SU-DHL-6 (cell line): ENCODE data around the gene DCTN1.

Source experiments
- H2AFZ ChIP-seq: fragments of 200-600 bp; sonication (generic); 2 replicates; pipeline ENCODE4 v1.6.1; 2014; ENCODE audit warnings: low read depth, mild to moderate bottlenecking, moderate library complexity, mixed read lengths, antibody characterized with exemption, low read length; ENCODE audit not compliant: severe bottlenecking
- H3F3A ChIP-seq: fragments of 200-600 bp; shearing (Covaris generic); 2 replicates; pipeline ENCODE4 v1.6.0; 2016; ENCODE audit warnings: antibody characterized with exemption, mild to moderate bottlenecking; ENCODE audit not compliant: insufficient read depth
- H3K27ac ChIP-seq: fragments of 200-600 bp; sonication (generic); 2 replicates; pipeline ENCODE4 v1.5.1; 2016; ENCODE audit warnings: low read depth, mild to moderate bottlenecking, low read length, moderate library complexity, mixed read lengths
- H3K27me3 ChIP-seq: fragments of 200-600 bp; sonication (generic), shearing (Covaris generic); 2 replicates; pipeline ENCODE4 v1.6.0; 2014; ENCODE audit warnings: mild to moderate bottlenecking, low read length
- H3K36me3 ChIP-seq: fragments of 200-600 bp; sonication (generic); 2 replicates; pipeline ENCODE4 v1.6.1; 2014; ENCODE audit warnings: mild to moderate bottlenecking, low read length, mixed read lengths
- H3K4me2 ChIP-seq: fragments of 300-600, 200-600 bp; shearing (Covaris generic), sonication (generic); 2 replicates; pipeline ENCODE4 v1.6.0; 2014; ENCODE audit warnings: low read length, low read depth, mild to moderate bottlenecking; ENCODE audit not compliant: poor library complexity, severe bottlenecking
- H3K4me3 ChIP-seq: fragments of 200-600 bp; sonication (generic); 2 replicates; pipeline ENCODE4 v1.5.1; 2014; ENCODE audit warnings: antibody characterized with exemption, low read length, mild to moderate bottlenecking, mixed read lengths; ENCODE audit not compliant: insufficient read depth, poor library complexity, severe bottlenecking
- H3K79me2 ChIP-seq: fragments of 200-600 bp; sonication (generic); 2 replicates; pipeline ENCODE4 v1.6.1; 2014; ENCODE audit warnings: mild to moderate bottlenecking, low read length, moderate library complexity; ENCODE audit not compliant: insufficient read depth
- H3K9ac ChIP-seq: fragments of 200-600 bp; sonication (generic); 2 replicates; pipeline ENCODE4 v1.7.0; 2014; ENCODE audit warnings: mild to moderate bottlenecking, low read length
- H3K9me2 ChIP-seq: fragments of 200-600 bp; sonication (generic); replicated peaks from 2 replicates; pipeline ENCODE4 v1.6.1; 2014; ENCODE audit warnings: low read length; ENCODE audit not compliant: insufficient read depth
- H3K9me3 ChIP-seq: fragments of 200-600 bp; sonication (generic); 2 replicates; pipeline ENCODE4 v1.6.1; 2014; ENCODE audit warnings: low read length, mixed read lengths; ENCODE audit not compliant: insufficient read depth
- H4K20me1 ChIP-seq: fragments of 200-600 bp; sonication (generic); 2 replicates; pipeline ENCODE4 v1.6.1; 2014; ENCODE audit warnings: low read depth, mild to moderate bottlenecking, antibody characterized with exemption, low read length, moderate library complexity, mixed read lengths
- EZH2phosphoT487 ChIP-seq: fragments of 200-600 bp; sonication (generic), shearing (Covaris generic); conservative IDR thresholded peaks from 2 replicates; pipeline ENCODE4 v1.6.1; 2018; ENCODE audit warnings: mild to moderate bottlenecking, antibody characterized with exemption, low read length, moderate library complexity, mixed read lengths
- TF ChIP-seq, protein P1 (sequence below): fragments of 200-600 bp; sonication (generic); IDR thresholded peaks from one replicate; pipeline ENCODE4 v1.5.1; 2017; ENCODE audit warnings: antibody characterized with exemption, mild to moderate bottlenecking, low read length, moderate library complexity; ENCODE audit not compliant: insufficient read depth, poor library complexity, severe bottlenecking

Gene DCTN1

DNA sequence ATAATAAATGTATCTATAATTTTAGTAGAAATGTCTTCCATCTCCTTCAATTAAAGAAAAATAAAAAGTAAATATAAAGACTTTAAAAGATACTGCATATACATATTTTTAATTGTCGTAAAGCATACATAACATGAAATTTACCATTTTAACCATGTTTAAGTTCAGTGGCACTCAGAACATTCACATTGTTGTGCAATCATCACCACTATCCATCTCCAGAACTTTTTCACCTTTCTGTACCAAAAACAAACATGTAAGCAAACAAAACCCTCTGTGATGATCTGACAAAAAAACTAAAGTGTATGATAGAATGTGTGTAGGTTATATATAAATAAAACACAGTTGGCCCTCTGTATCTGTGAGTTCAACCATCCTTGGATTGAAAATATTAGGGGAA, 13.4 kb upstream of the DCTN1 start:
- peaks cover 30% of the 10 kb centered on the region for H3K79me2 ChIP-seq
- no peak for TF ChIP-seq EZH2phosphoT487
- TF ChIP-seq, protein P1, sequence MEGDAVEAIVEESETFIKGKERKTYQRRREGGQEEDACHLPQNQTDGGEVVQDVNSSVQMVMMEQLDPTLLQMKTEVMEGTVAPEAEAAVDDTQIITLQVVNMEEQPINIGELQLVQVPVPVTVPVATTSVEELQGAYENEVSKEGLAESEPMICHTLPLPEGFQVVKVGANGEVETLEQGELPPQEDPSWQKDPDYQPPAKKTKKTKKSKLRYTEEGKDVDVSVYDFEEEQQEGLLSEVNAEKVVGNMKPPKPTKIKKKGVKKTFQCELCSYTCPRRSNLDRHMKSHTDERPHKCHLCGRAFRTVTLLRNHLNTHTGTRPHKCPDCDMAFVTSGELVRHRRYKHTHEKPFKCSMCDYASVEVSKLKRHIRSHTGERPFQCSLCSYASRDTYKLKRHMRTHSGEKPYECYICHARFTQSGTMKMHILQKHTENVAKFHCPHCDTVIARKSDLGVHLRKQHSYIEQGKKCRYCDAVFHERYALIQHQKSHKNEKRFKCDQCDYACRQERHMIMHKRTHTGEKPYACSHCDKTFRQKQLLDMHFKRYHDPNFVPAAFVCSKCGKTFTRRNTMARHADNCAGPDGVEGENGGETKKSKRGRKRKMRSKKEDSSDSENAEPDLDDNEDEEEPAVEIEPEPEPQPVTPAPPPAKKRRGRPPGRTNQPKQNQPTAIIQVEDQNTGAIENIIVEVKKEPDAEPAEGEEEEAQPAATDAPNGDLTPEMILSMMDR, result no peak
- no peaks in the 10 kb centered on the region for H3K9me3 ChIP-seq

DNA sequence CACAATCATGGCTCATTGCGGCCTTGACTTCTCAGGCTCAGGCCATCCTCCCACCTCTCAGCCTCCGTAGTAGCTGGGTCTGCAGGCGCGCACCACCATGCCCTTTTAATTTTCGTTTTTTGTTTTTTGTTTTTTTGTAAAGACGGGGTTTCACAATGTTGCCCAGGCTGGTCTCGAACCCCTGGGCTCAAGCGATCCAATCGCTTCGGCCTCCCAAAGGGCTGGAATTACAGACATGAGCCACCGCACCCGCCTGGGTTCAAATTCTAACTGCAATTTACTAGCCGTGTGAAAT, 12.3 kb upstream of the DCTN1 start:
- Histone ChIP-seq H3K36me3 (no peaks in the 10 kb centered on the region), H3K4me3 (no peak overlapping the region), H3K4me2 (peak overlapping the region; percentile 93), H3K27ac (no peak overlapping the region), H3K9me2 (no peaks in the 10 kb centered on the region), H4K20me1 (no peaks in the 10 kb centered on the region), H3K27me3 (no peaks in the 10 kb centered on the region), H3F3A (no peaks in the 10 kb centered on the region), H2AFZ (peak overlapping the region; percentile 75), H3K79me2 (peaks cover 34% of the 10 kb centered on the region), H3K9ac (peak overlapping the region; percentile 75; the same call in 1 of the 2 replicates), H3K9me3 (no peaks in the 10 kb centered on the region)
- TF ChIP-seq, protein P1, result no peak
- no peak for TF ChIP-seq EZH2phosphoT487

More for the DNA sequence above, 13.4 kb upstream of the DCTN1 start:
- Histone ChIP-seq H3K4me3 (no peak overlapping the region), H2AFZ (peak overlapping the region; percentile 36), H3K4me2 (no peak overlapping the region), H3K27ac (no peak overlapping the region), H3F3A (no peaks in the 10 kb centered on the region), H4K20me1 (no peaks in the 10 kb centered on the region), H3K27me3 (no peaks in the 10 kb centered on the region), H3K9ac (no peak overlapping the region), H3K9me2 (no peaks in the 10 kb centered on the region), H3K36me3 (no peaks in the 10 kb centered on the region)

DNA sequence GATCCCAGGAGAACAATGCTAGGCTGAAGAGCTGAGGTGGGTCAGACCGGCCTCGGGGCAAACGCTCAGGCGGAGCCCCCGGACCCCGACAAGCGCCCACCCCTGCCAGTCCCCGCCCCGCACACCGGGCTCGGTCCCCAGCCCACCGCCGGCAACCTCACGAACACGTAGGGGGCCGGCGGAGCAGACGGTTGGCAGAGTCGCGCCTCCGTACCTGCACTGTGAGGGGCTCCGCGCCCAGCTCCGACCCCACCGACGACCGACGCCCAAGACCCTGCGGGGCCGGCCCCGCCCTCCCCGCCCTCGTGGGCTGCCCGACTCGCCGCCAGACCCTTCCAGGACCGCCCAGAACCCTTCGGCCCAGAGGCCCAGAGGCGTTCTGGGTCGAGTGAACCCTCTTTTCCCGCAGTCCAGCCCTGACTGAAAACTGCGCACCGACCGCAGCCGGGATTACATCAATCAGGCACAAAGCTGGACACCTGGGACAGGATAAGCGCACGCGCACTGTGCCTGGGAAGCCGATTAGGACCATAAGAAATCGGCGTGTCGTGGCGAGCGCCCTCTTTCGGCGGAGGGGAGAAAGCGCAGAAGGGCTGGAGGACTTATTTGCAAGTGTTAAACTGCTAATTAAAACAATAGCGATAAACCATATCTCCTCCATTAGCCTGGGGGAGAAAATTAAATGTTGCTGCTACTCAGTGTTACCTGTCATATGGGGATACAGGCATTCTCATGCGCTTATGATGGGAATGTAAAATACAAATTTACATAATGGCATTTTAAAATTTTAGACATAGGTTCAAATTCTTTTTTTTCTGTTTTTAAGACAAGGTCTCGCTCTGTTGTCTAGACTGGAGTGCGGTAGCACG, 11.7 kb upstream of the DCTN1 start:
- peaks cover 39% of the 10 kb centered on the region for H3K79me2 ChIP-seq
- H3K9ac ChIP-seq, result peak overlapping the region; percentile 75
- no peaks in the 10 kb centered on the region for H3F3A ChIP-seq
- no peaks in the 10 kb centered on the region for H3K36me3 ChIP-seq
- H3K27ac ChIP-seq, result peak overlapping the region; percentile 66
- H2AFZ ChIP-seq, result peak overlapping the region; percentile 75
- no peaks in the 10 kb centered on the region for H4K20me1 ChIP-seq
- peak overlapping the region; percentile 73 for H3K4me3 ChIP-seq
- no peak for TF ChIP-seq EZH2phosphoT487
- TF ChIP-seq, protein P1, result peak; percentile 90
- H3K9me2 ChIP-seq, result no peaks in the 10 kb centered on the region
- peak overlapping the region; percentile 93 for H3K4me2 ChIP-seq
- no peaks in the 10 kb centered on the region for H3K9me3 ChIP-seq
- no peaks in the 10 kb centered on the region for H3K27me3 ChIP-seq
